Keratinocyte (primary cell): Measurements from ENCODE around the gene MAT1A.

Source experiments
- CTCF ChIP-seq, 3 experiments: IDR thresholded peaks in 1 of 3; conservative IDR thresholded peaks in 1 of 3; optimal IDR thresholded peaks in 1 of 3; 2 replicates in 2 of 3; 3 replicates in 1 of 3; pipeline versions ENCODE3 to v1.5.1; 2011; ENCODE audit warnings: low read length in 3 of 3, mild to moderate bottlenecking in 3 of 3, moderate library complexity in 2 of 3, control low read depth in 1 of 3, inconsistent platforms in 1 of 3; ENCODE audit not compliant: insufficient read depth in 2 of 3; ENCODE audit errors: extremely low read depth in 1 of 3
- EZH2 ChIP-seq: IDR thresholded peaks from one replicate; pipeline ENCODE4 v1.6.1; 2012; ENCODE audit warnings: inconsistent platforms, mild to moderate bottlenecking, low read length, moderate library complexity

DNA sequence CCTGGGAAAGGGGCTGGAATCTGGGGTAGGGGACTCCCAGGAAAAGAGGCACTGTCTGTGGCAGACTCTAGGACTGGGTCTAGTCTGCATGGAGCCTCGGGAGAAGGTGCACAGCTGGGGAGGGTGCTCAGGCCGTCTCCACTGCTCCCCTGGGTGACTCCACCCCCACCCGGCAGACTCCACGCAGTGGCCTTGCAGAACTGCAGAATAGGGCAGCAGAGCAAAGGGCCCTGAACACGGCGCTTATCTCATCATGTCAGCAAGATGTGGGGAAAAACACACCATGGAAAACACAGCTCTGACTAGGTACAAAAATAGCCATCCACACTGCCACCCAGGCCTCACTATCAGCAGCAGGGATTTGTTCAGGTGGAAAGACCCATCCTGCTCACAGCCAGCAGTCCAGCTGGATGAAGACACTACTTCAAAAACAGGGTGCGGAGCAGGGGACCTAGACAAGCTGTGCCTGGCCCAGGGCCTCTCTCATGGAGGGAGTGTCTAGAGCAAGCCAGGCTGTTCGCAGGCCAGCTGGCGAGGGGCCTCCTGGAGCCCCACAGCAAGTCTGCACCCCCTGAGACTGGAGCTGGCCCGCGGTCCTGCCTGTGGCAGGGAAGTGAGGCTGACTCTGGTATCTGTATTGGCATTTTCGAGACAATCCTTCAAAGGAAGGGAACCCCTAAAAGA is 11.7 kb downstream of the MAT1A start:
- TF ChIP-seq CTCF (optimal IDR thresholded peaks at IDR 0.05 in 1 of 3, IDR thresholded peaks at IDR 0.05 in 1 of 3, conservative IDR thresholded peaks at IDR 0.05 in 1 of 3; ENCODE audit: extremely low read depth in 1 of 3, insufficient read depth in 2 of 3, low read length in 3 of 3), result no peak
- TF ChIP-seq EZH2, result no peak
